MM.1S (cell line): ENCODE data around the gene QSOX1.

Source experiments
- DNase-seq: peaks from one replicate; pipeline ENCODE4 v3.0.0-alpha.2; 2015
- H2AFZ ChIP-seq: fragments of 300-600 bp; sonication (generic); 2 replicates; pipeline ENCODE4 v1.6.0; 2016; ENCODE audit warnings: antibody characterized with exemption, low read length
- H3F3A ChIP-seq: fragments of 300-600 bp; sonication (generic); 2 replicates; pipeline ENCODE4 v1.6.1; 2016; ENCODE audit warnings: mild to moderate bottlenecking, antibody characterized with exemption, low read length, moderate library complexity, mixed read lengths; ENCODE audit not compliant: insufficient read depth
- H3K27ac ChIP-seq: fragments of 300-600 bp; sonication (generic); 2 replicates; pipeline ENCODE4 v1.5.1; 2016; ENCODE audit warnings: mild to moderate bottlenecking, low read length
- H3K27me3 ChIP-seq: fragments of 300-600 bp; sonication (generic); replicated peaks from 2 replicates; pipeline ENCODE4 v1.6.0; 2016; ENCODE audit warnings: low read length; ENCODE audit not compliant: insufficient read depth
- H3K36me3 ChIP-seq: fragments of 300-600 bp; sonication (generic); replicated peaks from 2 replicates; pipeline ENCODE4 v1.6.1; 2016; ENCODE audit warnings: mild to moderate bottlenecking, low read length, mixed read lengths; ENCODE audit not compliant: insufficient read depth
- H3K4me1 ChIP-seq: fragments of 300-600 bp; sonication (generic); 2 replicates; pipeline ENCODE4 v1.6.1; 2016; ENCODE audit warnings: low read length, mixed read lengths
- H3K4me2 ChIP-seq: fragments of 300-600 bp; sonication (generic); 2 replicates; pipeline ENCODE4 v1.6.0; 2016; ENCODE audit warnings: low read depth, low read length
- H3K4me3 ChIP-seq: fragments of 300-600 bp; sonication (generic); 2 replicates; pipeline ENCODE4 v1.5.1; 2016; ENCODE audit warnings: low read length, mixed read lengths
- H3K79me2 ChIP-seq: fragments of 300-600 bp; sonication (generic); 2 replicates; pipeline ENCODE4 v1.6.1; 2016; ENCODE audit warnings: mixed run types, low read length, mixed read lengths
- H3K9ac ChIP-seq: fragments of 300-600 bp; sonication (generic); 2 replicates; pipeline ENCODE4 v1.6.1; 2016; ENCODE audit warnings: low read length, mixed read lengths
- H3K9me2 ChIP-seq: fragments of 300-600 bp; sonication (generic); replicated peaks from 2 replicates; pipeline ENCODE4 v1.6.1; 2016; ENCODE audit warnings: mild to moderate bottlenecking, low read length, mixed read lengths; ENCODE audit not compliant: insufficient read depth
- H3K9me3 ChIP-seq: fragments of 300-600 bp; sonication (generic); replicated peaks from 2 replicates; pipeline ENCODE4 v1.6.1; 2016; ENCODE audit warnings: mild to moderate bottlenecking, low read length, mixed read lengths; ENCODE audit not compliant: insufficient read depth
- H4K20me1 ChIP-seq: fragments of 300-600 bp; sonication (generic); 2 replicates; pipeline ENCODE4 v1.6.1; 2016; ENCODE audit warnings: mild to moderate bottlenecking, low read length, moderate library complexity, mixed read lengths; ENCODE audit not compliant: insufficient read depth
- CTCF ChIP-seq: fragments of 300-600 bp; sonication (generic); IDR thresholded peaks from 2 replicates; pipeline ENCODE4 v1.5.1; 2016; ENCODE audit warnings: antibody characterized with exemption, low read length, mixed read lengths
- EZH2 ChIP-seq: fragments of 300-600 bp; sonication (generic); optimal IDR thresholded peaks from 2 replicates; pipeline ENCODE3; 2017; ENCODE audit warnings: low read depth, mild to moderate bottlenecking, antibody characterized with exemption, low read length, mixed read lengths
- EZH2phosphoT487 ChIP-seq: fragments of 300-600 bp; sonication (generic); IDR thresholded peaks from 2 replicates; pipeline ENCODE4 v1.6.1; 2018; ENCODE audit warnings: antibody characterized with exemption, low read length

QSOX1 gene

GRCh38 chr1:180224902-180225301 is 70.2 kb downstream of the QSOX1 start:
- Histone ChIP-seq H3K27me3 (peaks cover 21% of the 10 kb centered on the region), H3K9ac (no peak overlapping the region), H3K9me3 (no peaks in the 10 kb centered on the region), H3K4me1 (0 out of 2 replicates have a peak, but pooled peaks cover 4% of the 10 kb centered on the region), H3K9me2 (no peaks in the 10 kb centered on the region), H4K20me1 (no peaks in the 10 kb centered on the region), H3K36me3 (no peaks in the 10 kb centered on the region), H3K4me3 (no peak overlapping the region), H3K4me2 (no peak overlapping the region), H3K79me2 (no peaks in the 10 kb centered on the region), H3F3A (no peaks in the 10 kb centered on the region), H3K27ac (no peak overlapping the region), H2AFZ (no peak overlapping the region)
- no peak for DNase-seq
- TF ChIP-seq CTCF, result no peak

GRCh38 chr1:180225403-180225802 is 70.7 kb downstream of the QSOX1 start:
- TF ChIP-seq CTCF, result no peak
- no peak for TF ChIP-seq EZH2phosphoT487
- no peak for TF ChIP-seq EZH2
- Histone ChIP-seq H4K20me1 (no peaks in the 10 kb centered on the region), H3K4me3 (no peak overlapping the region), H3K9ac (no peak overlapping the region), H3F3A (0 out of 2 replicates have a peak, but pooled peaks cover 2% of the 10 kb centered on the region), H3K4me1 (0 out of 2 replicates have a peak, but pooled peaks cover 4% of the 10 kb centered on the region), H2AFZ (no peak overlapping the region), H3K27me3 (peaks cover 23% of the 10 kb centered on the region), H3K9me2 (no peaks in the 10 kb centered on the region), H3K4me2 (no peak overlapping the region), H3K27ac (no peak overlapping the region), H3K36me3 (no peaks in the 10 kb centered on the region), H3K79me2 (no peaks in the 10 kb centered on the region), H3K9me3 (no peaks in the 10 kb centered on the region)
- DNase-seq, result no peak

- no peak overlapping the region for H3K4me3 ChIP-seq
- no peak overlapping the region for H3K27ac ChIP-seq
- no peaks in the 10 kb centered on the region for H3K9me2 ChIP-seq
- H3K79me2 ChIP-seq, result no peaks in the 10 kb centered on the region
- 0 out of 2 replicates have a peak, but pooled peaks cover 3% of the 10 kb centered on the region for H3K4me1 ChIP-seq
- no peak overlapping the region for H2AFZ ChIP-seq
- H4K20me1 ChIP-seq, result no peaks in the 10 kb centered on the region
- peaks cover 50% of the 10 kb centered on the region for H3K27me3 ChIP-seq
- 0 out of 2 replicates have a peak, but pooled peaks cover 3% of the 10 kb centered on the region for H3F3A ChIP-seq
- no peaks in the 10 kb centered on the region for H3K36me3 ChIP-seq
- no peak overlapping the region for H3K9ac ChIP-seq
- no peak for DNase-seq
- TF ChIP-seq EZH2, result no peak
- no peak for TF ChIP-seq EZH2phosphoT487
- TF ChIP-seq CTCF, result no peak
- no peak overlapping the region for H3K4me2 ChIP-seq
- H3K9me3 ChIP-seq, result no peaks in the 10 kb centered on the region
Measured at GRCh38 chr1:180227861-180228647, 73.4 kb downstream of the QSOX1 start.
